Fibroblast of peridontal ligament (primary cell): ENCODE results near the gene FLNB.
A peak's percentile ranks its signal among the peaks of the same experiment; 100 is the strongest.

ENCODE experiments used
- DNase-seq: peaks from one replicate; pipeline ENCODE4 v3.0.0-alpha.2; 2010; ENCODE audit errors: extremely low read depth

FLNB gene

DNA sequence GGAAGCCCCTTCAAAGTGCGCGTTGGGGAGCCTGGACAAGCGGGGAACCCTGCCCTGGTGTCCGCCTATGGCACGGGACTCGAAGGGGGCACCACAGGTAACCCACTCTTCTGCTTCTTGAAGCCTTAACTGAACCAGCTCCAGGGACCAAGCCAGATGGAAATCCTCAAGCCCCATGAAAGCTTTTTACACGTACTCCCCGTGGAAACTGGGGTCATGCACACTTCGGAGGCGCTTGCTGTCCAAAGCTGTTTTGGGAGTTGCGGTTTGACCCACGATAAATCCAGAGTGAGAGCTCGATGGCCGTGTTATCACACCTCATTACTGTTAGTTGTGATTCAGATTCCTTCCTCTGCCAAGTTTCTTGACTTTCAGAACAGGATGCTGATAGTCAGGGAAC, 155.0 kb downstream of the FLNB start:
- no peak for DNase-seq

DNA sequence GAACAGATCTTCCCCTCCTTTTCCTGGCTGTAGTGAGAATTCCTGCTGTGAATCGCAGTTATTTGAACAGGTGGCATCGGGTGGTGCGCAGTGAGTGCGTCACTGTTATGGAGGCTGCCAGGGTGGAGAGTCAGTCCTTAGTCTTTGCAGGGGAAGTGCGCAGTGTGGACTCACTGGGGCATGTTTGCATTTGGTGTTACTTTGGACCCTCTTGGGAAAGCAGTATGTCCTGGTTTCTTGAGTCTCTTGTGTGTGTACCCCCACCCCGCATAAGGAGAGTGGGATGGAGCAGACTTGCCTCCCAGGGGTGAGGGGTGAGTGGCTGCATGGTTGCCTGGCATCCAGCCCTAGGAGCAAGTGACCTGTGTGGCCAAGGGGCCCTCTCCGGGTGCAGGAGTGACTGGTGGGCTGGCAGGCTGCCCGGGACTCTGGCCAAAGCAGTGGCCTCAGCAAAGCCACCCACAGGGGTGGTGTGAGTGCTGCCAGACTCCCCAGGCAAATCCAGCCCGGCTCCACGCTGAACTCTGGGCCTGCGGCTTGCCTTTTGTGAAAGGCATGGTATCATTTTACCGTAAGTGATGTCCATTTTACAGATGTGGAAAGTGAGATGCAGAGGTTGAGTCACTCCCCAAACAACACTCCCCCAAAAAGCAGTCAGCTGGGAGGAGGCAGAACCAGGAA, 156.1 kb downstream of the FLNB start:
- DNase-seq: no peak

GRCh38 chr3:58164906-58165821, 156.9 kb downstream of the FLNB start:
- no peak for DNase-seq

- peak; percentile 74 for DNase-seq
Measured at GRCh38 chr3:58167431-58168351, 159.5 kb downstream of the FLNB start.

DNA sequence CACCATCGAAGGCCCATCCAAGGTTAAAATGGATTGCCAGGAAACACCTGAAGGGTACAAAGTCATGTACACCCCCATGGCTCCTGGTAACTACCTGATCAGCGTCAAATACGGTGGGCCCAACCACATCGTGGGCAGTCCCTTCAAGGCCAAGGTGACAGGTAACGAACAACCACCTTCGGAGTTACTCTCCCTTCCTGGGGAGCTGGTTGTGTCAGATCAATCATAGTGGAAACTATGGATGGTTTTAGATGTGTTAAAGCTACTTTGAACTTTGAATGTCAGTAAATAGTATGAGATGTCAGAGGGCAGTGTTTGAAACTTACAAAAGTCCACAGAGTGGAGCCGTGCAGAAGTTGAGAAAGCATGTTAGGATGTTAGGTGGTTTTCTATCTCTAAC, 160.3 kb downstream of the FLNB start:
- no peak for DNase-seq

- DNase-seq: no peak
Measured at GRCh38 chr3:58169371-58169770, 161.1 kb downstream of the FLNB start.

- DNase-seq: no peak
Measured at GRCh38 chr3:58170376-58170775, 162.2 kb downstream of the FLNB start.

GRCh38 chr3:58171126-58171525, 162.9 kb downstream of the FLNB start:
- no peak for DNase-seq

DNA sequence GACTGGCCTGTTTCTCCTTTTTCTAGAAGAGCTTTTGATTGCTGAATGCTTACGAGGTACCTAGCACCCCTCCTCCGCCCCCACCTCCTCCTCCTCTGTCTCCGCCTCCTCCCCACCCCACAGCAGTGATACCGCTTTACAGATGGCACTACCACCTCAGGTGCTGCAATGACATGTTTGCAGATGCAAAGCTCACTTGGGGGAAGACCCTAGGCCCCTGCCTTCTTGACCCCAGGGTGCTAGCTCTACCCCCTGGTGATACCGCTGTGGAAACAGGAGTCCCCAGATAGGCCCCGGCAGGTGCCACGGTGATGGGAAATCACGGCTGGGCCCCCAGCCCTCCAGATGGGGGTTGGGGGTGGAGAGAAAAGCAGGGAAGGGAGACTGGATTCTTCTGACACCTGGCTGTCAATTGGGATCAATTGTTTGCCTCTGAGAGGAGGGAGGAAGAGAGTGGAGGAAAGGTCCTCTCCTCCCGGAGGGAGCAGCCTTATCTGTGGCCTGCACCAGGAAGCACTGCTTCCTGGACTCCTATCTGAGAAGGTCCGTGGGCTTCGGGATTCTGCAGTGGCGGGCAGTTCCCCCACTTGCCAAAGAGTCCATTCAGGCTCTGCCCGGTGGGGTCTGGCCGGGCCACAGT, 164.9 kb downstream of the FLNB start:
- DNase-seq: no peak

DNA sequence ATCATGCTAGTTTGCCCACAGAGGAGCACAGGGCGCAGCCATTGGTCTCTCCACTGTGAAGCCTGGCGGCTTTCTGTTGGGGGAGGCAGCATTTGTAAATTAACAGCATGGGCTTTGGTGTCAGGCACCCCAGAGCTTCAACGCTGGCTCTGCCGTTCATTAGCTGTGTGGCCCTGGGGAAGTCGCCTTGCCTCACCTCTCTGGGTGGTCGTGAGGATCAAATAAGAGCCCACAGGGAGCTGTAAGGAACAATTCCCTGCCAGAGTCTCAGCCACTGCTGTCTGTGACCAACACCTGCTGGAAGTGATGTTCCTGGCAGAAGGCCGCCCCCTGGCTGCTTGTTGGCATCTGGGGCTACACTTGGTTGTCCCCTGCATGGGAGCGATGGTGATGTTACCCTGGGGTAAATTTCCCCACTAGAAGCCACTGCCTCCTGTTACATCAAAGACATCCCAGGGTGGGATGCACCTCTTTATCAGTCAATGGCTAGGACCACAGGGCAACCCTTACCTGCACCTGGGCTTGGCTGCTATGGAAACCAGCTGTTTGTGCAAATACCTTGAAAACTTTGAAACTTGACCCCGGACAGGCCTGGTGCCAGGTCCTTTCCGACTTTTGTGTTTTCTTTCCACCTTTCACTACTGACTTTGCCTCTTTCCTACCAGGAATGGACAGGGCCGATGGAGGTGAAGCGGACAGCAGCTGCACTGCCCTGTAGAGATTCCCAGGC, 165.6 kb downstream of the FLNB start:
- DNase-seq: no peak

- no peak for DNase-seq
Measured at GRCh38 chr3:58175187-58175436, 166.9 kb downstream of the FLNB start.

DNA sequence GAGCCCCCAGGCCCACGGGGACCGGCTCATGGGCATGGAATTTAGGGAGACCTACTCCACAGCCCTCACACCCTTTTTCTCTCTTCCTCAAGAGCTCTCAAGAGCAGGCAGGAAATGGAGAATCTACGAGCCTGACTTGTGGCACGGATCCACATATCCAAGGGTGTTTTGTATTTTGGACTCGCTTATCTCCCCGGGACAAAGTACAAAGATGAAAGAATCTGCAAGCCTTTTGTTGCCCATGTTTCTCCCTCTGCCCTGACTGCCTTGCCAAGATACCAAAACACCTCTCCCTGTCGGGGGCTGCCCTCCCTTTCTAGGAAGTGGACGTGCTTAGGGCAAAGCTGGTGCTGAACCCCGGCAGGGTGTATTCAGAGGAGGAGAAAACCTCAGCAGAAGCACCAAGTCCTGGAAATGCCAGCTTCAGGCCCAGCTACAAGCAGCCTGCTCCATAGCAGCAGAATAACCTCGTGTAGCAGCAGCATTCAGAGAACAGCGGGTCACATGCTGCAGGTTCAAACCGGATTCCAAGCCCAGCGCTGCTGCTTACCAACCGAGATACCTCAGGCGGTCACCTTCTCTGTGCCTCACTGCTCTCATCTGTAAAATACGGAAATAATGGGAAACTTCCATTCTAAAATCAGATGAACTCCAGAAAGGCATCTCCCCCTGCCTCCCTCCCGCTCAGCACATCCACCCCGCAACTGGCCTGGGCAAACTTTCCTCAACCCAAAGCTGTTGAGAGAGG, 167.4 kb downstream of the FLNB start:
- DNase-seq: no peak

DNA sequence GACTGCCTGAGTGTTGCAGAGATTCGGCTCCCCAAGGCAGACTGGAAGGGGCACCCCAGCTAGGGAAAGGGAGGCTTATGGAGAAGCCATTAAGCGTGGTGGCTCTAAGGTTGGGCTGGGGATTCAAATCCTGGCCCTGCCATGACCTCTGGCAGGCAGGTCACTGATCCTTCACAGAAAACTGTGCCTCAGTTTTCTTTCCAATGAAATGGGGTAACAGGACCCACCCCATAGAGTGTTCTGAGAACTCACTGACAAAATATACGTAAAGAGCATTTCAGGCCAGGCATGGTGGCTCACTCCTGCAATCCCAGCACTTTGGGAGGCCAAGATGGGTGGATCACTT, 167.9 kb downstream of the FLNB start:
- no peak for DNase-seq

GRCh38 chr3:58176827-58177489, 168.7 kb downstream of the FLNB start:
- DNase-seq: no peak

- peak; percentile 74 for DNase-seq
Measured at GRCh38 chr3:58177747-58178527, 169.7 kb downstream of the FLNB start.

GRCh38 chr3:58178528-58179234, 170.5 kb downstream of the FLNB start:
- DNase-seq: no peak

DNA sequence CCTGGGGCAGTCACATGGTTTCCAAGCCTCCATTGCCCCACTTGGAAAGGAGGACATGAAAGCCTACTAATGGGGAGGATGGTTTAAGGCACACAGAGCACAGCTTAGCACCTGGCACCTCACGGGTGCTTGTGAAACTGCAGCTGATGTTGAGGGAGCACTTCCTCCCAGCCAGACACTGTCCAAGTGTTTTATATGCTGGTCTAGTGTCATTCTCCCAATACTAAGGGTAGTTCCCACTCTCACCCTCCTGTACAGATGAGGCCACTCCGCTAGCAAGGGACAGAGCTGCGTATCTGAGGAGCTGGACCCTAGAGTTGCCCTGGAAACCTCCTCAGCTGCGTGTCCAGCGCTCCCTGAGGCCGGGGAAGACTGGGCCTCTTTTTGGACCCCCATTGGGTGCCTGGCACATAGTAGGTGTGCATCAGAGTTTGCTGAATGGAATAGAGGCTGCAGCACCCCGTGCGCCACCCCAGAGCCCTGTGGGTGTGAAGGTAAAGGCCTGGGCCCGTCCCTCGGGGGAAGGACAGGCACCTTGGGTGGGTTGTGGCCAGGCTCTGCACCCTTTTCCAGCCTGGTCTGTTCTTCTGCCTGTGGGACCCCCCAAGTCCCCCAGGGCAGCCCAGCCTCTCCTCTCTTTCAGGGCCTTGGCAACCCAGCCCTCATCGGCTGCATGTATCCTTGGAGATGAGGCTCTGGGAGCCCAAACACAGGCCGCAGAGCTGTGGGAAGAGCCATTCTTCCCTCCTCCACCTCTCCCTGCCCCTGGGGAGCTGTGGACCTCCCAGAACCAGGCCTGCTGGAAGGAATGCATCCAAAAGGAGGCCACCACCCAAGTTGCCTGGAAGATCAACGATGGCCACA, 171.2 kb downstream of the FLNB start:
- no peak for DNase-seq
